Measurements from ENCODE around the gene SYT9. TPM values are rescaled to one million over a fixed set of nuclear protein-coding genes. Genes with fewer than 3 reads are reported as not detected.

SYT9 gene
- total RNA-seq, 1 donor from 2014 or later, result 0.16 TPM

- Histone ChIP-seq H3K9me3 (ENCODE audit: insufficient read depth, low read depth, low read length) (no peaks in the 10 kb centered on the region), H3K4me1 (ENCODE audit: insufficient read depth, low read length) (no peaks in the 10 kb centered on the region), H3K36me3 (ENCODE audit: insufficient read depth, low read length) (no peaks in the 10 kb centered on the region), H3K27ac (ENCODE audit: low read depth, low read length) (no peak overlapping the region), H3K27me3 (ENCODE audit: insufficient read depth, low read length) (no peaks in the 10 kb centered on the region), H2AFZ (ENCODE audit: low read depth, low read length) (no peak overlapping the region), H3K4me3 (ENCODE audit: insufficient read depth, low read depth, low read length) (no peak overlapping the region), H3K9ac (ENCODE audit: low read length) (no peak overlapping the region), H4K20me1 (ENCODE audit: insufficient read depth, low read length) (no peaks in the 10 kb centered on the region), H3K4me2 (ENCODE audit: low read length) (no peak overlapping the region), H3K79me2 (ENCODE audit: insufficient read depth, low read length) (no peaks in the 10 kb centered on the region)
- TF ChIP-seq EZH2 (IDR thresholded peaks at IDR 0.05; ENCODE audit: insufficient read depth, low read length) (no peak), CTCF (IDR thresholded peaks at IDR 0.05; ENCODE audit: insufficient read depth, low read depth, low read length) (no peak)
- Mint-ChIP-seq H3K27ac (ENCODE audit: unreplicated experiment) (no peak overlapping the region), H3K4me3 (ENCODE audit: unreplicated experiment) (no peak overlapping the region), H3K9me3 (ENCODE audit: unreplicated experiment) (no peaks in the 10 kb centered on the region), H3K36me3 (ENCODE audit: low read depth, unreplicated experiment) (no peaks in the 10 kb centered on the region), H3K27me3 (ENCODE audit: low read depth, unreplicated experiment) (peaks cover 2% of the 10 kb centered on the region), H3K4me1 (ENCODE audit: low read depth, unreplicated experiment) (peaks cover 6% of the 10 kb centered on the region)
- FAIRE-seq (no peak), DNase-seq (ENCODE audit: low read depth) (no peak)
Measured at GRCh38 chr11:7281079-7281478, 29.4 kb downstream of the SYT9 start.

GRCh38 chr11:7281809-7282208 lies 30.1 kb downstream of the SYT9 start:
- no peak overlapping the region for H3K4me3 Mint-ChIP-seq (ENCODE audit: unreplicated experiment)
- FAIRE-seq, result no peak
- H3K4me3 ChIP-seq (ENCODE audit: insufficient read depth, low read depth, low read length), result no peak overlapping the region
- H3K4me1 Mint-ChIP-seq (ENCODE audit: low read depth, unreplicated experiment), result peaks cover 6% of the 10 kb centered on the region
- no peak overlapping the region for H3K4me2 ChIP-seq (ENCODE audit: low read length)
- TF ChIP-seq CTCF (IDR thresholded peaks at IDR 0.05; ENCODE audit: insufficient read depth, low read depth, low read length), result no peak
- no peak for TF ChIP-seq EZH2 (IDR thresholded peaks at IDR 0.05; ENCODE audit: insufficient read depth, low read length)
- H3K27me3 Mint-ChIP-seq (ENCODE audit: low read depth, unreplicated experiment), result no peaks in the 10 kb centered on the region
- DNase-seq (ENCODE audit: low read depth), result no peak
- no peak overlapping the region for H3K27ac Mint-ChIP-seq (ENCODE audit: unreplicated experiment)
- no peaks in the 10 kb centered on the region for H3K9me3 Mint-ChIP-seq (ENCODE audit: unreplicated experiment)
- H3K36me3 ChIP-seq (ENCODE audit: insufficient read depth, low read length), result no peaks in the 10 kb centered on the region
- no peaks in the 10 kb centered on the region for H3K9me3 ChIP-seq (ENCODE audit: insufficient read depth, low read depth, low read length)
- H3K4me1 ChIP-seq (ENCODE audit: insufficient read depth, low read length), result no peaks in the 10 kb centered on the region
- no peak overlapping the region for H2AFZ ChIP-seq (ENCODE audit: low read depth, low read length)
- H3K36me3 Mint-ChIP-seq (ENCODE audit: low read depth, unreplicated experiment), result no peaks in the 10 kb centered on the region
- no peak overlapping the region for H3K27ac ChIP-seq (ENCODE audit: low read depth, low read length)
- H3K79me2 ChIP-seq (ENCODE audit: insufficient read depth, low read length), result no peaks in the 10 kb centered on the region
- no peaks in the 10 kb centered on the region for H4K20me1 ChIP-seq (ENCODE audit: insufficient read depth, low read length)
- no peaks in the 10 kb centered on the region for H3K27me3 ChIP-seq (ENCODE audit: insufficient read depth, low read length)
- H3K9ac ChIP-seq (ENCODE audit: low read length), result no peak overlapping the region

- DNase-seq (ENCODE audit: low read depth) (no peak), FAIRE-seq (no peak)
- Mint-ChIP-seq H3K4me1 (ENCODE audit: low read depth, unreplicated experiment) (peaks cover 4% of the 10 kb centered on the region), H3K27ac (ENCODE audit: unreplicated experiment) (no peak overlapping the region), H3K27me3 (ENCODE audit: low read depth, unreplicated experiment) (no peaks in the 10 kb centered on the region), H3K36me3 (ENCODE audit: low read depth, unreplicated experiment) (no peaks in the 10 kb centered on the region), H3K4me3 (ENCODE audit: unreplicated experiment) (no peak overlapping the region), H3K9me3 (ENCODE audit: unreplicated experiment) (peaks cover 2% of the 10 kb centered on the region)
- no peaks in the 10 kb centered on the region for H3K79me2 ChIP-seq (ENCODE audit: insufficient read depth, low read length)
- no peak overlapping the region for H3K27ac ChIP-seq (ENCODE audit: low read depth, low read length)
- TF ChIP-seq EZH2 (IDR thresholded peaks at IDR 0.05; ENCODE audit: insufficient read depth, low read length), result no peak
- TF ChIP-seq CTCF (IDR thresholded peaks at IDR 0.05; ENCODE audit: insufficient read depth, low read depth, low read length), result no peak
- no peak overlapping the region for H2AFZ ChIP-seq (ENCODE audit: low read depth, low read length)
- no peak overlapping the region for H3K9ac ChIP-seq (ENCODE audit: low read length)
- H4K20me1 ChIP-seq (ENCODE audit: insufficient read depth, low read length), result no peaks in the 10 kb centered on the region
- H3K9me3 ChIP-seq (ENCODE audit: insufficient read depth, low read depth, low read length), result no peaks in the 10 kb centered on the region
- no peaks in the 10 kb centered on the region for H3K36me3 ChIP-seq (ENCODE audit: insufficient read depth, low read length)
- no peaks in the 10 kb centered on the region for H3K27me3 ChIP-seq (ENCODE audit: insufficient read depth, low read length)
- H3K4me3 ChIP-seq (ENCODE audit: insufficient read depth, low read depth, low read length), result no peak overlapping the region
- H3K4me1 ChIP-seq (ENCODE audit: insufficient read depth, low read length), result no peaks in the 10 kb centered on the region
- no peak overlapping the region for H3K4me2 ChIP-seq (ENCODE audit: low read length)
Measured at GRCh38 chr11:7286178-7286577, 34.5 kb downstream of the SYT9 start.

All from astrocyte (in vitro differentiated cells and primary cell).